ENCODE measurements around the gene SRP14. TPM values are rescaled to one million over a fixed set of nuclear protein-coding genes. Genes with fewer than 3 reads are reported as not detected.

The SRP14 gene
- total RNA-seq, 4 donors from 2014 or later: 194 to 357 (median 229) TPM

GRCh38 chr15:40032125-40032839 lies 6.7 kb downstream of the SRP14 start:
- TF ChIP-seq EP300 (IDR thresholded peaks at IDR 0.05) (peak in 1 of 2 donors; percentile 42), POLR2A (IDR thresholded peaks at IDR 0.05) (no peak), CTCF (IDR thresholded peaks at IDR 0.05) (no peak)
- 53 to 62% methylated on average over 6 of the region's 6 CpGs for WGBS, 2 donors

GRCh38 chr15:40031300-40031699 lies 7.7 kb downstream of the SRP14 start:
- Histone ChIP-seq H3K27ac (peak overlapping the region in 2 of 4 donors; percentile 56 to 71), H3K27me3 (no peaks in the 10 kb centered on the region), H3K4me1 (peaks cover 0 to 53% (median 3%) of the 10 kb centered on the region in 4 donors), H3K4me3 (no peak overlapping the region), H3K9me3 (no peaks in the 10 kb centered on the region), H3K36me3 (peaks cover 0 to 94% (median 4%) of the 10 kb centered on the region in 3 donors)
- no peak for DNase-seq (ENCODE audit: low spot score in 2 of 2)
- no peak for TF ChIP-seq EP300 (IDR thresholded peaks at IDR 0.05)
- no peak for TF ChIP-seq CTCF (IDR thresholded peaks at IDR 0.05)
- TF ChIP-seq POLR2A (IDR thresholded peaks at IDR 0.05): no peak
- WGBS, 2 donors: 88 to 92% methylated on average over 3 of the region's 3 CpGs

More at GRCh38 chr15:40032125-40032839, 6.7 kb downstream of the SRP14 start:
- Histone ChIP-seq H3K27ac (peak overlapping the region; percentile 27 to 71 (median 45)), H3K4me1 (peaks cover 0 to 63% (median 3%) of the 10 kb centered on the region in 4 donors), H3K9me3 (no peaks in the 10 kb centered on the region), H3K36me3 (peaks cover 0 to 94% (median 4%) of the 10 kb centered on the region in 3 donors), H3K27me3 (no peaks in the 10 kb centered on the region), H3K4me3 (no peak overlapping the region)
- DNase-seq (ENCODE audit: low spot score in 2 of 2): no peak

- Histone ChIP-seq H3K4me3 (no peak overlapping the region), H3K27ac (peak overlapping the region; percentile 15 to 82 (median 60)), H3K9me3 (no peaks in the 10 kb centered on the region), H3K27me3 (no peaks in the 10 kb centered on the region), H3K36me3 (peaks cover 0 to 94% (median 4%) of the 10 kb centered on the region in 3 donors), H3K4me1 (peaks cover 0 to 49% (median 3%) of the 10 kb centered on the region in 4 donors)
- WGBS, 2 donors: 70% methylated on average over 7 of the region's 7 CpGs
- DNase-seq (ENCODE audit: low spot score in 2 of 2): no peak
- TF ChIP-seq CTCF (IDR thresholded peaks at IDR 0.05) (peak in 3 of 5 experiments; percentile 23 to 51 (median 36)), POLR2A (IDR thresholded peaks at IDR 0.05) (no peak)
Observed at GRCh38 chr15:40029979-40030893, 8.7 kb downstream of the SRP14 start.

GRCh38 chr15:40028853-40029252 lies 10.1 kb downstream of the SRP14 start:
- WGBS, 2 donors: 20 to 47% methylated on average over 3 of the region's 3 CpGs
- Histone ChIP-seq H3K4me3 (no peak overlapping the region), H3K4me1 (peaks cover 0 to 46% (median 3%) of the 10 kb centered on the region in 4 donors), H3K27me3 (no peaks in the 10 kb centered on the region), H3K27ac (peak overlapping the region; percentile 41 to 82 (median 60)), H3K36me3 (peaks cover 0 to 93% (median 4%) of the 10 kb centered on the region in 3 donors), H3K9me3 (no peaks in the 10 kb centered on the region)
- DNase-seq (ENCODE audit: low spot score in 2 of 2): no peak
- no peak for TF ChIP-seq CTCF (IDR thresholded peaks at IDR 0.05)
- TF ChIP-seq EP300 (IDR thresholded peaks at IDR 0.05): peak in 1 of 2 donors; percentile 33
- no peak for TF ChIP-seq POLR2A (IDR thresholded peaks at IDR 0.05)
